Measurements from ENCODE around the gene TLE7. TPM values are rescaled to one million over a fixed set of nuclear protein-coding genes. Genes with fewer than 3 reads are reported as not detected.

TLE7 gene
- total RNA-seq, 1 experiment from 2014 or later: not detected

- Histone ChIP-seq H3K36me3 (ENCODE audit: low read depth) (no peaks in the 10 kb centered on the region), H3K9me2 (ENCODE audit: insufficient read depth) (no peaks in the 10 kb centered on the region), H3K4me3 (no peak overlapping the region), H3K79me2 (ENCODE audit: low read depth) (no peaks in the 10 kb centered on the region), H3K4me1 (replicated peaks; ENCODE audit: insufficient read depth) (no peaks in the 10 kb centered on the region), H4K20me1 (ENCODE audit: insufficient read depth) (no peaks in the 10 kb centered on the region), H3F3A (ENCODE audit: insufficient read depth, low read depth) (no peaks in the 10 kb centered on the region; the same call in 1 of the 2 replicates), H2AFZ (no peak overlapping the region), H3K4me2 (no peak overlapping the region), H3K27me3 (ENCODE audit: insufficient read depth, low read depth) (peaks cover 29% of the 10 kb centered on the region), H3K9me3 (ENCODE audit: insufficient read depth, low read depth) (0 out of 2 replicates have a peak, but pooled peaks cover 4% of the 10 kb centered on the region), H3K27ac (no peak overlapping the region)
- BruUV-seq (replicated peaks): no TSS peak
- intact Hi-C loops (cut with micrococcal nuclease; ENCODE audit: unreplicated experiment): no loop called here
- ChIA-PET CTCF (no interaction called here), POLR2A (ENCODE audit: unreplicated experiment) (no interaction called here)
- TF ChIP-seq EZH2 (IDR thresholded peaks at IDR 0.05; ENCODE audit: low read depth): no peak
- no peak for TF ChIP-seq CTCF (conservative IDR thresholded peaks at IDR 0.05)
- DNase-seq: no peak
These were observed 13.0 kb downstream of the TLE7 start for GRCh38 chr16:71428883-71429282.

DNA sequence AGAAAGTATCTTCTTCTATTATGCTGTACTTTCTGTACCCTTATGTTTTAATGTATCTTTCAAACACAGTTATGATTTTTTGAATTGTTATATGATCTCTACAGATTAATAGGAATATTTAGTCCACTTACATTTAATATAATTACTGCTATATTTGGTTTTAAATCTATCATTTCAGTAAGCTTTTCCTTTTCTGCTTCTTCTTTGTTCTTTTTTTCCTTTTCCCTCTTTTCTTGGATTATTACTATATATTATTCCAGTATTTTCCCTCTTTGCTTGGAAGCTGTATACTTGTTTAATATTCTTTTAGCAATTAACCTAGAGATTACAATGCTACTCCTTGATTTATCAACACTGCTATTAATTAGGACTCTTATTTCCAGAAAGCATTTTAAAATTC, 13.5 kb downstream of the TLE7 start:
- DNase-seq: no peak
- Histone ChIP-seq H3K27me3 (ENCODE audit: insufficient read depth, low read depth) (peaks cover 33% of the 10 kb centered on the region), H3K27ac (no peak overlapping the region), H3K9me2 (ENCODE audit: insufficient read depth) (no peaks in the 10 kb centered on the region), H3K9me3 (ENCODE audit: insufficient read depth, low read depth) (0 out of 2 replicates have a peak, but pooled peaks cover 4% of the 10 kb centered on the region), H3K4me2 (no peak overlapping the region), H3K4me1 (replicated peaks; ENCODE audit: insufficient read depth) (no peaks in the 10 kb centered on the region), H4K20me1 (ENCODE audit: insufficient read depth) (no peaks in the 10 kb centered on the region), H3K36me3 (ENCODE audit: low read depth) (no peaks in the 10 kb centered on the region), H3F3A (ENCODE audit: insufficient read depth, low read depth) (no peaks in the 10 kb centered on the region; the same call in 1 of the 2 replicates), H3K79me2 (ENCODE audit: low read depth) (no peaks in the 10 kb centered on the region), H3K4me3 (no peak overlapping the region), H2AFZ (no peak overlapping the region)
- BruUV-seq (replicated peaks): no TSS peak
- TF ChIP-seq EZH2 (IDR thresholded peaks at IDR 0.05; ENCODE audit: low read depth): no peak
- TF ChIP-seq CTCF (conservative IDR thresholded peaks at IDR 0.05): no peak
- intact Hi-C loops (cut with micrococcal nuclease; ENCODE audit: unreplicated experiment): no loop called here
- ChIA-PET CTCF (no interaction called here), POLR2A (ENCODE audit: unreplicated experiment) (no interaction called here)

GRCh38 chr16:71426880-71427615, 14.8 kb downstream of the TLE7 start:
- Histone ChIP-seq H3K27me3 (ENCODE audit: insufficient read depth, low read depth) (peaks cover 24% of the 10 kb centered on the region), H3K27ac (no peak overlapping the region), H3K4me1 (replicated peaks; ENCODE audit: insufficient read depth) (no peaks in the 10 kb centered on the region), H3K9me2 (ENCODE audit: insufficient read depth) (no peaks in the 10 kb centered on the region), H3K4me2 (peak overlapping the region; percentile 28), H3F3A (ENCODE audit: insufficient read depth, low read depth) (no peaks in the 10 kb centered on the region; the same call in 1 of the 2 replicates), H3K9me3 (ENCODE audit: insufficient read depth, low read depth) (0 out of 2 replicates have a peak, but pooled peaks cover 4% of the 10 kb centered on the region), H2AFZ (no peak overlapping the region), H4K20me1 (ENCODE audit: insufficient read depth) (no peaks in the 10 kb centered on the region), H3K4me3 (no peak overlapping the region), H3K36me3 (ENCODE audit: low read depth) (no peaks in the 10 kb centered on the region), H3K79me2 (ENCODE audit: low read depth) (no peaks in the 10 kb centered on the region)
- BruUV-seq (replicated peaks): no TSS peak
- ChIA-PET POLR2A (ENCODE audit: unreplicated experiment) (no interaction called here), CTCF (no interaction called here)
- intact Hi-C loops (cut with micrococcal nuclease; ENCODE audit: unreplicated experiment): no loop called here
- no peak for TF ChIP-seq CTCF (conservative IDR thresholded peaks at IDR 0.05)
- TF ChIP-seq EZH2 (IDR thresholded peaks at IDR 0.05; ENCODE audit: low read depth): no peak
- DNase-seq: no peak
